Stimulated activated CD8-positive, alpha-beta memory T cell treated with anti-CD3 and anti-CD28 coated beads, Interleukin-15, amount 100 ng/mL, for 1 hour (primary cell): ENCODE measurements around the gene HUWE1.
"Not testable (repeated sequence)": the region's sequence is repeated elsewhere in the genome, so short reads cannot be mapped to it uniquely, and the experiment has no call there.

Experiments
- DNase-seq: peaks from one replicate; pipeline ENCODE4 v3.0.0-alpha.2; 2020; ENCODE audit warnings: low read depth

Gene HUWE1, protein sequence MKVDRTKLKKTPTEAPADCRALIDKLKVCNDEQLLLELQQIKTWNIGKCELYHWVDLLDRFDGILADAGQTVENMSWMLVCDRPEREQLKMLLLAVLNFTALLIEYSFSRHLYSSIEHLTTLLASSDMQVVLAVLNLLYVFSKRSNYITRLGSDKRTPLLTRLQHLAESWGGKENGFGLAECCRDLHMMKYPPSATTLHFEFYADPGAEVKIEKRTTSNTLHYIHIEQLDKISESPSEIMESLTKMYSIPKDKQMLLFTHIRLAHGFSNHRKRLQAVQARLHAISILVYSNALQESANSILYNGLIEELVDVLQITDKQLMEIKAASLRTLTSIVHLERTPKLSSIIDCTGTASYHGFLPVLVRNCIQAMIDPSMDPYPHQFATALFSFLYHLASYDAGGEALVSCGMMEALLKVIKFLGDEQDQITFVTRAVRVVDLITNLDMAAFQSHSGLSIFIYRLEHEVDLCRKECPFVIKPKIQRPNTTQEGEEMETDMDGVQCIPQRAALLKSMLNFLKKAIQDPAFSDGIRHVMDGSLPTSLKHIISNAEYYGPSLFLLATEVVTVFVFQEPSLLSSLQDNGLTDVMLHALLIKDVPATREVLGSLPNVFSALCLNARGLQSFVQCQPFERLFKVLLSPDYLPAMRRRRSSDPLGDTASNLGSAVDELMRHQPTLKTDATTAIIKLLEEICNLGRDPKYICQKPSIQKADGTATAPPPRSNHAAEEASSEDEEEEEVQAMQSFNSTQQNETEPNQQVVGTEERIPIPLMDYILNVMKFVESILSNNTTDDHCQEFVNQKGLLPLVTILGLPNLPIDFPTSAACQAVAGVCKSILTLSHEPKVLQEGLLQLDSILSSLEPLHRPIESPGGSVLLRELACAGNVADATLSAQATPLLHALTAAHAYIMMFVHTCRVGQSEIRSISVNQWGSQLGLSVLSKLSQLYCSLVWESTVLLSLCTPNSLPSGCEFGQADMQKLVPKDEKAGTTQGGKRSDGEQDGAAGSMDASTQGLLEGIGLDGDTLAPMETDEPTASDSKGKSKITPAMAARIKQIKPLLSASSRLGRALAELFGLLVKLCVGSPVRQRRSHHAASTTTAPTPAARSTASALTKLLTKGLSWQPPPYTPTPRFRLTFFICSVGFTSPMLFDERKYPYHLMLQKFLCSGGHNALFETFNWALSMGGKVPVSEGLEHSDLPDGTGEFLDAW (N-terminal part only)

DNA sequence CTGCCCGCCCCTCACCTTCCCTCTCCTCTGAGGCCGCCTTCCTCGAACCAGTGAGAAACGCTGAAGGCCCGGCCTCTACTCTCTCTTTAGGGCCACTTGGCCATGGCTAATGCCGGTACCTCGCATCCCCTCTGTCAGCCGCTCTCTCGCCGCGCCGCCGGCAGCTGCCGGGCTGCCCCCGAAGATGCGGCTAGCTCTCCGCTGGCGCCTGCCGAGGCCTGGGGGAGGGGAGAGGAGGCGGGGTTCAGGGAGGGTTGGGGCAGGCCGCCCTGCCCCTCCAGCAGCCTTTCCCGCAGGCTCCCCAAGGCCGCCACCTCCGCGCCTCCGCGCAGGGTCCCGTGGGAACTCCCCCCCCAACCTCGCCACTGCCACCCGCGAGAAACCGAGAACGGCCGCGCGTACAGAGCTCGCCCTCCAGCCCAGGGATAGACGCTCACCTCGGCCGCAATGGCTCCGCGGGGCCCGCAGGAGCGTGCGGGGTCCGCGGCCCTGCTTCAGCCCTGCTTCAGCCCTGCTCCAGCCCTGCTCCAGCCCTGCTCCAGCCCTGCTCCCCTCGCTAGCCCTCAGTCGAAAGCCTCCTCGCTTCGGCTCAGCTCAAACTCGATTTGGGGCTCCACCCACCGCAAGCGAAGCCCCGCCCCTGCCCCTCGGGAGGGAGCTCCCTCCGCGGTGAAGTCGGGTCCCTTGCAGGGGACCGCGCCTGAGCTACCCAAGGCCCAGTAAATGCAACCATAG lies at the start of gene HUWE1:
TSS of gene HUWE1 (minus strand) at position 569 of the 735 bp plus-strand sequence. CDS start 32,612 bp downstream, outside the sequence.
- DNase-seq: peak; percentile 75

GRCh38 chrX:53732797-53733196 lies 46.3 kb upstream of the HUWE1 start:
- DNase-seq: no peak

DNA sequence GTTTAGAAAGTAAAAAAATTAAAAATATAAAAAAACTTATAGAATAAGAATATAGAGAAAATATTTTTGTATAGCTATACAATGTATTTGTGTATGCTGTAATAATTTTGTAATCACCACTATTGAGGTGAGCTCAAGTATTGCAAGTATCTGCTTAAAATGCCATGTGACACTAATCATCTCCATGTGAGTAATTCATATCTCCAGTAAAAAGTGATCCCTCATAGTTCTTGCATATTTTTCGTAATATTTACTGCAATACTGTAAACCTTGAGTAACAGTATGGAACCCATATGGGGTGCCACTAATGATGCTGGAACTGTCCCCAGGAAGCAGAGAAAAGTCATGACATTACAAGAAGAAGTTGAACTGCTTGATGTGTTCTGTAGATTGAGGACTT lies 43.2 kb upstream of the HUWE1 start:
- no peak for DNase-seq

DNA sequence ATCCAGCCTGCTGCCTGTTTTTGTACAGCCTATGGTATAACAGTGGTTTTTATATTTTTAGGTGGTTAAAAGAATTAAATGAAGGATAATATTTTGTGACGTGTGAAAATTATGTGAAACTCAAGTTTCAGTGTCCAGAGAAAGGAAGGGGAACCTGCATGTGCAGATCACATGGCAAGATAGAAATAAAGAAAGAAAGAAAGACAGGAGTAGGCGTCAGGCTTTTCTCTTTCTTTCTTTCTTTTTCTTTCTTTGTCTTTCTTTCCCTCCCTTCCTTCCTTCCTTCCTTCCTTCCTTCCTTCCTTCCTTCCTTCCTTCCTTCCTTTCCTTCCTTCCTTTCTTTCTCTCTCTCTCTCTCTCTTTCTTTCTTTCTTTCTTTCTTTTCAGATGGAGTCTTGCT lies 42.0 kb upstream of the HUWE1 start:
- DNase-seq: no peak

- DNase-seq: no peak
Observed at GRCh38 chrX:53724872-53725271, 38.4 kb upstream of the HUWE1 start.

DNA sequence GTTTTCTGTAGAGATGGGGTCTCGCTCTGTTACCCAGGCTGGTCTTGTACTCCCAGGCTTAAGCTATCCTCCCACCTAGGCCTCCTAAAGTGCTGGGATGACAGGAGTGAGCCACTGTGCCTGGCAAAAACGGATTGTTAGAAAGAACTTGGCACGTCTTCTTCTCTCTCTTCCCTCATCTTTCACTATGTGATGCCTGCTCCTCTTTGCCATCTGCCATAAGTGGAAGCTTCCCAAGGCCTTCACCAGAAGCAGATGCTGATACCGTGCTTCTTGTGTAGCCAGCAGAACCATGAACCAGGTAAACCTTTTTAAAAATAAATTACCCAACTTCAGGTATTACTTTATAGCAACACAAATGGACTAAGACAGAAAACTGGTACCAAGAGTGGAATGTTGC lies 36.9 kb upstream of the HUWE1 start:
- DNase-seq: no peak

DNA sequence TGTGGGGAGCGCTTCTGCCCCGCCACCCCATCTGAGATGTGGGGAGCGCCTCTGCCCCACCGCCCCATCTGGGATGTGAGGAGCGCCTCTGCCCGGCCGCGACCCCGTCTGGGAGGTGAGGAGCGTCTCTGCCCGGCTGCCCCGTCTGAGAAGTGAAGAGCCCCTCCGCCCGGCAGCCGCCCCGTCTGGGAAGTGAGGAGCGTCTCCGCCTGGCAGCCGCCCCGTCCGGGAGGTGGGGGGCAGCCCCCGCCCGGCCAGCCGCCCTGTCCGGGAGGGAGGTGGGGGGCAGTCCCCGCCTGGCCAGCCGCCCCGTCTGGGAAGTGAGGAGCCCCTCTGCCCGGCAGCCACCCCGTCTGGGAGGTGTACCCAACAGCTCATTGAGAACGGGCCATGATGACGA lies 35.1 kb upstream of the HUWE1 start:
- not testable (repeated sequence) for DNase-seq

- DNase-seq: not testable (repeated sequence)
Observed at GRCh38 chrX:53719666-53720065, 33.1 kb upstream of the HUWE1 start.

GRCh38 chrX:53718073-53718472 lies 31.6 kb upstream of the HUWE1 start:
- no peak for DNase-seq

DNA sequence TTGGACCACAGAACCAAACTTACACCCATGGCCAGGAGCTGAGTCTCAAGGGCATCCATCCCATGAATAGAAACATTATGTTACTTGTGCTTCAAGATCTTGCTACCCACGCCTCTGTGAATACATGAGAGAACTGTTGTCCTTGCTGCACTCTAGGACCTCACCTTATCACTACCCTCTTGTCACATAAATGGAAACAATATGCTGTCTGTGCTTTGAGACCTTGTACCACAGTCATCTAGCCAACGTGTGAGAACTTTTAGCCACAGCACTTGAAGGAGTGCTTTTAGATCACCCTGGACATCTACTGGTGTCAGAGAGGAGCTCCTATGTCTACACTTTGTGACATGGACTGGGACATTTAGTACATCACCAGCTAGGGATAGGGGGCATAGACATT lies 30.7 kb upstream of the HUWE1 start:
- DNase-seq: no peak

DNA sequence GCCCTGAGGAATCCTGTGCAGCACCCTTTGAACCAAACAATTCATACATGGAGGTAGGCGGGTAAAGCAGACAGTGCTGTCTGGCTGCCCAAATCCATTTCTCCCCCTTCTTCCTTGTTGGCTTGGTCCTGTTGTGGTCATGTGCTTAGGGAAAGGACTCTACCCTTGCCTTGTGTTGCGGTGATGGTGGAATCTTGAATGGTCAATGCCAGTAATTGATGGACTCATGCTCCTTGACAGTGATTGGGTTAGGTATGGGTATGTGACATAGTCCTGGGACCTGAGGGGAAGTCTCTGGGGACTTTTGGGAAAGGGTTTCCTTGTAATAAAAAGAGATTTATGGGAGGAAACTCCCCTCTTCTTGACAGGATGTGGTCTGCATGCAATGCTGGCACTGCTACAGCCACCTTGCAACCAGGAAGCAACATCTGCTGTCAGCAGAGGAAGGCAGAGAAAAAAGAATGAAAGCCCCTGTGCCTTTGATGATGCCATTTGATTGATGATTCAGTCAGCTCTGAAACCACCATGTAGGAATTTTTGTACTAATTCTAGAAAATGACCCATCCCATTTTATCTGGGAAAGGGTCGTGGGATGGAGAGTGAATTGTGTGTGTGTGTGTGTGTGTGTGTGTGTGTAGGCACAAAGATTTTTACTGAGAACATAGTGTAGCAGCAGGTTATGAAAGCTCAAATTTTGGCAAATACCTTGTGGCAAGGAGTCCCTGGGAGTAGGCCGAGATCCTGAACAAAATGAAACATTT lies 30.0 kb upstream of the HUWE1 start:
- DNase-seq: peak; percentile 5

- no peak for DNase-seq
Observed at GRCh38 chrX:53715346-53715924, 28.9 kb upstream of the HUWE1 start.

DNA sequence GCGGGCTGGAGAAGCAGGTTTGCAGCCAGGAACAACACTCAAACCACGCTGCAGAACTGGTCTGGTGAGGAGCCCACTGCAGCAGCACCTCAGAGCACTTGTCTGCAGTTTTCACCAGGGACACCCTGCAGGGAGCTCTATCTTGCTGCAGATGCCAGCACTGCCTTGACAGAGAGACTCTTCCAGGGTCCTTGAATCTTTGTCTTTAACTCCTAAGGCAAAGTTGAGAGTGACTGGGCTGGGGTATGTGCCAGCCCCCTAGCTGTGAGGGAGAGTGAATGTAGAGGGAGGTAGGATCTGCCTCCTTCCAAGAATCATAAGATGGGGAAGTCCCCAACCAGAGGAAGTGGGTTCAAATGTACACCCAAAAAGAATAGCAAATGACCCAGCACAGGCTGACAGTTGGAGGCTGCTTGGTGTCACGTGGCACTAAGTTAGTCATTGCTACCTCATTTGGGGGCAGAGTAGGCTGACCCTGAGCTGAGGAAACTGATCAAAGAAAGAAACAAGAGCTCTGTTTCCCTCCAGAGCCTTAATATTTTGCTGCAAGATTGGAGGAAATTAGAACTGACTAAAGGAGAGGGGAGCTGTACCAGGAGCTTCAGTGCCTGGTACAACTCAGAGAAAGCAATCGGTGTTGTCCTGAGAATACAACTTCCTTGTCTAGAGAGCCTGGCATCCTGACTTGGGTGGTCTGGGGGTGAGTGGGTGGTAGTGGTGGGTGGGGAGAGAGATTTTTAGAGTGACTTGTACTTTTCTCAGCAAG lies 28.2 kb upstream of the HUWE1 start:
- peak; percentile 18 for DNase-seq

DNA sequence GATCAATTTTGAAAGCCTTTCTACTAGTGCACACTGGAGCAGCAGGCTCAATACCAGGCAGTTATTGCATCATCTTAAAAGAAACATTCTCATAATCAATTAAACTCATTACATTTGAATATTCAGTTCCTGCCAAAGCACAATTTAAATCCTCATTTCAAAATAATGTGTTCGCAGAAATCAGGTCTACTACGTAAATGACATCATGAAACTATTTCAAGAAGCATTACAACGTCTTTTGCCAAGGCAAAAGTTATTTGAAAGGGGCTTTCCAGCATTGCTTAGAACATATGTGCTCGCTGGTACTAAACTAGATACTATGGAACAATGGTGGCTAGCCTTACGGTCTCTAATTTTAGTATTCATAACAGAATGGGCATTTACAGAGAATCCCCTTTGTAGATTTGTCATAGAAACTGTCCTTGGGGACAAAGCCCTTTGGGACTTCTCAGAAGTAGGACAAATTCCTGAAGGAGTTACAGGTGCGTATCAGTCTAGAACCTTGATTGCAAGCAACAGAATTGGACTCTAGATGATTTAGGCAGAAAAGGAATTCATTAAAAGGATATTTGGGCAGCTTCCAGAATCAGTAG lies 27.6 kb upstream of the HUWE1 start:
- no peak for DNase-seq

- DNase-seq: no peak
Observed at GRCh38 chrX:53711436-53711835, 24.9 kb upstream of the HUWE1 start.

DNA sequence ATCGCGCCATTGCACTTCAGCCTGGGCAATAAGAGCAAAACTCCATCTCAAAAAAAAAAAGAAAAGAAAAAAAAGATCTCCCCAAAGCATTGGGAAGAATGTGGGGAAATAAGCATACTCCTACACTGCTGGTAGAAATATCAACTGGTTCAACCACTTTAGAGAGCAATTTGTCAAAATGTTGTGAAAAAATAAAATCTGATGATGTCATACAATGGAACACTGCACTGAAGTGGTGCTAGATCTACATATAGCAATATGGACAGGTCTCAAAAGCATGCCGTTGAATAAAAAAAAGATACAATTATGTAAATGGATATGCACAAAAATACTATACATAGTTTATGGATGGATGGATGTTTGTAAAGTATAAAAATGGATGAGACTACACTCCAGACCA lies 18.3 kb upstream of the HUWE1 start:
- DNase-seq: no peak

DNA sequence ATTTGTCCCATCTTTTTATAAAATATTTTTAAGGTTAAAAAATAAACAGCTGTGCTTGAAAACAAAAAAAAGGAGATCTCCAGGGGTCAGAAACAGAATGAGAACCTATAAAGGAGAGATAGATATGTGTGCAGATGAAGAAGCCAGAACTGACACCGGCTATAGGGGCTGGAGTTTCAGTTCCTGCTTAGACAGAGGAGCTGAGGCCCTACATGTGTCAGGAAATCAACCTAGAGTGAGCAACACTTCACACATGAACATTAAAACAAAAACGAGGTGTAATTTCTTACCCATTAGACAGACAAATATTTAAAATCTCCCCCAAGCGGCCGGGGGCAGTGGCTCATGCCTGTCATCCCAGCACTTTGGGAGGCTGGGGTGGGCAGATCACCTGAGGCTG lies 17.8 kb upstream of the HUWE1 start:
- no peak for DNase-seq

GRCh38 chrX:53695946-53696549 lies 9.5 kb upstream of the HUWE1 start:
- DNase-seq: no peak

GRCh38 chrX:53694642-53695041 lies 8.1 kb upstream of the HUWE1 start:
- DNase-seq: no peak
